ENCODE data around the gene AP2A2.

- no peak for TF ChIP-seq CTCF (conservative IDR thresholded peaks at IDR 0.05; ENCODE audit: low read length)
- TF ChIP-seq EZH2phosphoT487 (IDR thresholded peaks at IDR 0.05; ENCODE audit: borderline replicate concordance, low read depth, low read length): no peak
Measured at GRCh38 chr11:995752-996420, 70.2 kb downstream of the AP2A2 start.

All from OCI-LY7 (cell line).